DND-41 (cell line): ENCODE results near the gene CLEC10A.

Experiments
- EZH2 ChIP-seq: IDR thresholded peaks from 3 replicates; pipeline ENCODE4 v1.6.1; 2012; ENCODE audit warnings: borderline replicate concordance, low read depth, mild to moderate bottlenecking, moderate library complexity, low read length, inconsistent platforms; ENCODE audit not compliant: severe bottlenecking
- TF ChIP-seq, protein P1 (sequence below): IDR thresholded peaks from 2 replicates; pipeline ENCODE4 v1.5.1; 2012; ENCODE audit warnings: borderline replicate concordance, low read length, moderate library complexity, mild to moderate bottlenecking; ENCODE audit not compliant: poor library complexity, severe bottlenecking; ENCODE audit errors: extremely low read depth

GRCh38 chr17:7114241-7114874, 34.3 kb upstream of the CLEC10A start, which contains the start of gene ASGR2:
- TF ChIP-seq, protein P1, sequence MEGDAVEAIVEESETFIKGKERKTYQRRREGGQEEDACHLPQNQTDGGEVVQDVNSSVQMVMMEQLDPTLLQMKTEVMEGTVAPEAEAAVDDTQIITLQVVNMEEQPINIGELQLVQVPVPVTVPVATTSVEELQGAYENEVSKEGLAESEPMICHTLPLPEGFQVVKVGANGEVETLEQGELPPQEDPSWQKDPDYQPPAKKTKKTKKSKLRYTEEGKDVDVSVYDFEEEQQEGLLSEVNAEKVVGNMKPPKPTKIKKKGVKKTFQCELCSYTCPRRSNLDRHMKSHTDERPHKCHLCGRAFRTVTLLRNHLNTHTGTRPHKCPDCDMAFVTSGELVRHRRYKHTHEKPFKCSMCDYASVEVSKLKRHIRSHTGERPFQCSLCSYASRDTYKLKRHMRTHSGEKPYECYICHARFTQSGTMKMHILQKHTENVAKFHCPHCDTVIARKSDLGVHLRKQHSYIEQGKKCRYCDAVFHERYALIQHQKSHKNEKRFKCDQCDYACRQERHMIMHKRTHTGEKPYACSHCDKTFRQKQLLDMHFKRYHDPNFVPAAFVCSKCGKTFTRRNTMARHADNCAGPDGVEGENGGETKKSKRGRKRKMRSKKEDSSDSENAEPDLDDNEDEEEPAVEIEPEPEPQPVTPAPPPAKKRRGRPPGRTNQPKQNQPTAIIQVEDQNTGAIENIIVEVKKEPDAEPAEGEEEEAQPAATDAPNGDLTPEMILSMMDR: no peak
- no peak for TF ChIP-seq EZH2
